K562 (cell line): ENCODE results near the gene SLC11A1. TPM values are rescaled to one million over a fixed set of nuclear protein-coding genes. Genes with fewer than 3 reads are reported as not detected.

ENCODE experiments used
- ARID2 ChIP-seq: fragments of 450-650 bp; IDR thresholded peaks from 2 replicates; pipeline ENCODE4 v1.6.1; 2017; ENCODE audit warnings: antibody characterized with exemption, mild to moderate bottlenecking
- ATF7 ChIP-seq: fragments of 450-650 bp; IDR thresholded peaks from 2 replicates; pipeline ENCODE4 v1.7.1; 2014; ENCODE audit warnings: mild to moderate bottlenecking, moderate library complexity
- BDP1 ChIP-seq: IDR thresholded peaks from 3 replicates; pipeline ENCODE4 v1.6.1; 2011; ENCODE audit not compliant: insufficient read length, insufficient read depth
- FUS ChIP-seq: fragments of 200-400 bp; formaldehyde crosslinking; optimal IDR thresholded peaks from 2 replicates; pipeline ENCODE3; 2017; ENCODE audit warnings: low read depth, low read length
- GATA2 ChIP-seq: sonication (generic); formaldehyde crosslinking; IDR thresholded peaks from 2 replicates; pipeline ENCODE4 v1.4.0; 2020; ENCODE audit warnings: mild to moderate bottlenecking, missing genetic modification reagents
- HIVEP1 ChIP-seq: fragments of 250-450 bp; sonication (Bioruptor Pico); IDR thresholded peaks from 2 replicates; pipeline ENCODE4 v1.4.0; 2020; ENCODE audit warnings: mild to moderate bottlenecking
- MBD2 ChIP-seq: sonication (generic); IDR thresholded peaks from 2 replicates; pipeline ENCODE4 v1.6.1; 2016; ENCODE audit warnings: low read depth, borderline replicate concordance
- MEIS2 ChIP-seq: fragments of 450-650 bp; IDR thresholded peaks from 2 replicates; pipeline ENCODE4 v1.6.1; 2014; ENCODE audit warnings: mild to moderate bottlenecking; ENCODE audit not compliant: partially characterized antibody
- NR3C1 ChIP-seq: sonication (generic); formaldehyde crosslinking; IDR thresholded peaks from 2 replicates; pipeline ENCODE4 v1.8.1; 2022; ENCODE audit warnings: missing genetic modification reagents
- PHF20 ChIP-seq: fragments of 450-650 bp; IDR thresholded peaks from 2 replicates; pipeline ENCODE4 v1.6.1; 2018; ENCODE audit not compliant: partially characterized antibody
- POLR2H ChIP-seq: IDR thresholded peaks from 2 replicates; pipeline ENCODE4 v1.6.1; 2016; ENCODE audit warnings: missing genetic modification characterization, low read depth, mild to moderate bottlenecking, control low read depth, missing compliant biosample characterization, moderate library complexity
- TAL1 ChIP-seq: fragments of 450-650 bp; IDR thresholded peaks from 2 replicates; pipeline ENCODE4 v1.6.1; 2016; ENCODE audit warnings: mild to moderate bottlenecking
- XRCC5 ChIP-seq: fragments of 200-400 bp; formaldehyde crosslinking; IDR thresholded peaks from 2 replicates; pipeline ENCODE4 v1.6.1; 2017; ENCODE audit warnings: low read depth, mild to moderate bottlenecking, low read length
- ZBED1 ChIP-seq: IDR thresholded peaks from 2 replicates; pipeline ENCODE4 v1.6.1; 2014
- ZNF165 ChIP-seq: fragments of 250-450 bp; sonication (Bioruptor Pico); IDR thresholded peaks from 2 replicates; pipeline ENCODE4 v1.4.0; 2020; ENCODE audit warnings: borderline replicate concordance
- ZNF174 ChIP-seq: fragments of 250-450 bp; sonication (Bioruptor Pico); IDR thresholded peaks from 2 replicates; pipeline ENCODE4 v1.4.0; 2020; ENCODE audit warnings: mild to moderate bottlenecking
- ZNF212 ChIP-seq: fragments of 450-650 bp; formaldehyde crosslinking; IDR thresholded peaks from 2 replicates; pipeline ENCODE4 v1.4.0; 2020; ENCODE audit warnings: mild to moderate bottlenecking
- ZNF24 ChIP-seq: fragments of 450-650 bp; IDR thresholded peaks from 2 replicates; pipeline ENCODE4 v1.6.1; 2016
- ZNF274 ChIP-seq: IDR thresholded peaks from 2 replicates; pipeline ENCODE4 v1.6.1; 2011; ENCODE audit warnings: low read depth, mild to moderate bottlenecking, low read length, moderate library complexity, borderline replicate concordance
- ZZZ3 ChIP-seq: fragments of 450-650 bp; IDR thresholded peaks from 2 replicates; pipeline ENCODE4 v1.6.1; 2016; ENCODE audit warnings: antibody characterized with exemption, mild to moderate bottlenecking, moderate library complexity
- polyA plus RNA-seq, 8 experiments: library from polyadenylated mRNA; depleted of rRNA in 4 of 8; stranded (reverse) in 5 of 8; unstranded in 3 of 8; fragments of >200 nt; fragmentation: Nextera tagmentation in 2 of 8; fragmentation: Illumina TruSeq in 1 of 8; extraction: Ambion mirVana in 2 of 8; extraction: Trizol in 1 of 8; gene quantifications; 2 replicates each; pipeline versions ENCODE4 v1.2.1 to v1.2.3, GENCODE V29; 2011 to 2014; ENCODE audit warnings: inconsistent platforms in 1 of 8, missing spikeins in 1 of 8
- total RNA-seq, 7 experiments: library from RNA; depleted of rRNA in 6 of 7; stranded (reverse); fragments of >200 nt in 6 of 7; fragmentation: Illumina TruSeq in 2 of 7; extraction: Trizol in 2 of 7; gene quantifications; 2 replicates each; pipeline versions ENCODE4 v1.2.1 to v1.2.3, GENCODE V29; 2011 to 2021; ENCODE audit warnings: low replicate concordance in 1 of 7
- TF ChIP-seq, protein P1 (sequence below): sonication (generic); formaldehyde crosslinking; IDR thresholded peaks from 2 replicates; pipeline ENCODE4 v1.8.0; 2022; ENCODE audit warnings: missing genetic modification reagents, mild to moderate bottlenecking, borderline replicate concordance
- TF ChIP-seq, protein P2 (sequence below): sonication (generic); formaldehyde crosslinking; IDR thresholded peaks from 2 replicates; pipeline ENCODE4 v1.8.1; 2023; ENCODE audit warnings: mild to moderate bottlenecking, missing genetic modification reagents
- TF ChIP-seq, protein P3 (sequence below): sonication (generic); formaldehyde crosslinking; IDR thresholded peaks from 2 replicates; pipeline ENCODE4 v1.8.1; 2023; ENCODE audit warnings: missing genetic modification reagents, mild to moderate bottlenecking, borderline replicate concordance
- TF ChIP-seq, protein P4 (sequence below): IDR thresholded peaks from 2 replicates; pipeline ENCODE4 v1.6.1; 2012; ENCODE audit warnings: low read depth, low read length, improper control_type of control experiment, borderline replicate concordance

SLC11A1 gene
- total and polyA plus RNA-seq, 9 of the 15 experiments (the other 6 are each of a cell fraction or from before 2014, with no cell fraction given) = 0.35 to 1.6 (median 0.65) TPM

DNA sequence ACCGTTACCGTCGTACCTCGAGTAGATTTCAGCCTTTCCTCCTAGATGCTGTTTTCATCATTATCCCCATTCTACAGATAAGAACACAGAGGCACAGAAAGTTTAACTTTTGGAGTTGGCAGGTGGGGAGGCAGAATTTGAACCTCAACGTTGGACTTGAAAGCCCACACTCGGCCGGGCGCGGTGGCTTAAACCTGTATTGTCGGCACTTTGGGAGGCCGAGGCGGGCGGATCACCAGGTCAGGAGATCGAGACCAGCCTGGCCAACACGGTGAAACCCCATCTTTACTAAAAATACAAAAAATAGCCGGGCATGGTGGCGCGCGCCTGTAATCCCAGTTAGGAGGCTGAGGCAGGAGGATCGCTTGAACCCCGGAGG lies 13.9 kb upstream of the SLC11A1 start (continued):
- TF ChIP-seq, protein P1, sequence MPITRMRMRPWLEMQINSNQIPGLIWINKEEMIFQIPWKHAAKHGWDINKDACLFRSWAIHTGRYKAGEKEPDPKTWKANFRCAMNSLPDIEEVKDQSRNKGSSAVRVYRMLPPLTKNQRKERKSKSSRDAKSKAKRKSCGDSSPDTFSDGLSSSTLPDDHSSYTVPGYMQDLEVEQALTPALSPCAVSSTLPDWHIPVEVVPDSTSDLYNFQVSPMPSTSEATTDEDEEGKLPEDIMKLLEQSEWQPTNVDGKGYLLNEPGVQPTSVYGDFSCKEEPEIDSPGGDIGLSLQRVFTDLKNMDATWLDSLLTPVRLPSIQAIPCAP (CRISPR knock-in tag) = no peak
- TF ChIP-seq HIVEP1 (CRISPR knock-in tag) (no peak), POLR2H (tag) (no peak), ARID2 (no peak), ZNF24 (no peak), XRCC5 (no peak), ZBED1 (no peak), MBD2 (no peak), BDP1 (no peak), FUS (no peak), TAL1 (no peak), ZNF274 (no peak), ATF7 (no peak; the same call in 1 of the 2 replicates), GATA2 (no peak), ZZZ3 (no peak), PHF20 (no peak), ZNF174 (CRISPR knock-in tag) (no peak), ZNF165 (CRISPR knock-in tag) (no peak), ZNF212 (CRISPR knock-in tag) (no peak), NR3C1 (CRISPR knock-in tag) (no peak), MEIS2 (no peak)
- TF ChIP-seq, protein P2, sequence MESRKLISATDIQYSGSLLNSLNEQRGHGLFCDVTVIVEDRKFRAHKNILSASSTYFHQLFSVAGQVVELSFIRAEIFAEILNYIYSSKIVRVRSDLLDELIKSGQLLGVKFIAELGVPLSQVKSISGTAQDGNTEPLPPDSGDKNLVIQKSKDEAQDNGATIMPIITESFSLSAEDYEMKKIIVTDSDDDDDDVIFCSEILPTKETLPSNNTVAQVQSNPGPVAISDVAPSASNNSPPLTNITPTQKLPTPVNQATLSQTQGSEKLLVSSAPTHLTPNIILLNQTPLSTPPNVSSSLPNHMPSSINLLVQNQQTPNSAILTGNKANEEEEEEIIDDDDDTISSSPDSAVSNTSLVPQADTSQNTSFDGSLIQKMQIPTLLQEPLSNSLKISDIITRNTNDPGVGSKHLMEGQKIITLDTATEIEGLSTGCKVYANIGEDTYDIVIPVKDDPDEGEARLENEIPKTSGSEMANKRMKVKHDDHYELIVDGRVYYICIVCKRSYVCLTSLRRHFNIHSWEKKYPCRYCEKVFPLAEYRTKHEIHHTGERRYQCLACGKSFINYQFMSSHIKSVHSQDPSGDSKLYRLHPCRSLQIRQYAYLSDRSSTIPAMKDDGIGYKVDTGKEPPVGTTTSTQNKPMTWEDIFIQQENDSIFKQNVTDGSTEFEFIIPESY (CRISPR knock-in tag) = peak; percentile 65
- TF ChIP-seq, protein P3, sequence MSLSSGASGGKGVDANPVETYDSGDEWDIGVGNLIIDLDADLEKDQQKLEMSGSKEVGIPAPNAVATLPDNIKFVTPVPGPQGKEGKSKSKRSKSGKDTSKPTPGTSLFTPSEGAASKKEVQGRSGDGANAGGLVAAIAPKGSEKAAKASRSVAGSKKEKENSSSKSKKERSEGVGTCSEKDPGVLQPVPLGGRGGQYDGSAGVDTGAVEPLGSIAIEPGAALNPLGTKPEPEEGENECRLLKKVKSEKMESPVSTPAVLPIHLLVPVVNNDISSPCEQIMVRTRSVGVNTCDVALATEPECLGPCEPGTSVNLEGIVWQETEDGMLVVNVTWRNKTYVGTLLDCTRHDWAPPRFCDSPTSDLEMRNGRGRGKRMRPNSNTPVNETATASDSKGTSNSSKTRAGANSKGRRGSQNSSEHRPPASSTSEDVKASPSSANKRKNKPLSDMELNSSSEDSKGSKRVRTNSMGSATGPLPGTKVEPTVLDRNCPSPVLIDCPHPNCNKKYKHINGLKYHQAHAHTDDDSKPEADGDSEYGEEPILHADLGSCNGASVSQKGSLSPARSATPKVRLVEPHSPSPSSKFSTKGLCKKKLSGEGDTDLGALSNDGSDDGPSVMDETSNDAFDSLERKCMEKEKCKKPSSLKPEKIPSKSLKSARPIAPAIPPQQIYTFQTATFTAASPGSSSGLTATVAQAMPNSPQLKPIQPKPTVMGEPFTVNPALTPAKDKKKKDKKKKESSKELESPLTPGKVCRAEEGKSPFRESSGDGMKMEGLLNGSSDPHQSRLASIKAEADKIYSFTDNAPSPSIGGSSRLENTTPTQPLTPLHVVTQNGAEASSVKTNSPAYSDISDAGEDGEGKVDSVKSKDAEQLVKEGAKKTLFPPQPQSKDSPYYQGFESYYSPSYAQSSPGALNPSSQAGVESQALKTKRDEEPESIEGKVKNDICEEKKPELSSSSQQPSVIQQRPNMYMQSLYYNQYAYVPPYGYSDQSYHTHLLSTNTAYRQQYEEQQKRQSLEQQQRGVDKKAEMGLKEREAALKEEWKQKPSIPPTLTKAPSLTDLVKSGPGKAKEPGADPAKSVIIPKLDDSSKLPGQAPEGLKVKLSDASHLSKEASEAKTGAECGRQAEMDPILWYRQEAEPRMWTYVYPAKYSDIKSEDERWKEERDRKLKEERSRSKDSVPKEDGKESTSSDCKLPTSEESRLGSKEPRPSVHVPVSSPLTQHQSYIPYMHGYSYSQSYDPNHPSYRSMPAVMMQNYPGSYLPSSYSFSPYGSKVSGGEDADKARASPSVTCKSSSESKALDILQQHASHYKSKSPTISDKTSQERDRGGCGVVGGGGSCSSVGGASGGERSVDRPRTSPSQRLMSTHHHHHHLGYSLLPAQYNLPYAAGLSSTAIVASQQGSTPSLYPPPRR = no peak
- TF ChIP-seq, protein P4, sequence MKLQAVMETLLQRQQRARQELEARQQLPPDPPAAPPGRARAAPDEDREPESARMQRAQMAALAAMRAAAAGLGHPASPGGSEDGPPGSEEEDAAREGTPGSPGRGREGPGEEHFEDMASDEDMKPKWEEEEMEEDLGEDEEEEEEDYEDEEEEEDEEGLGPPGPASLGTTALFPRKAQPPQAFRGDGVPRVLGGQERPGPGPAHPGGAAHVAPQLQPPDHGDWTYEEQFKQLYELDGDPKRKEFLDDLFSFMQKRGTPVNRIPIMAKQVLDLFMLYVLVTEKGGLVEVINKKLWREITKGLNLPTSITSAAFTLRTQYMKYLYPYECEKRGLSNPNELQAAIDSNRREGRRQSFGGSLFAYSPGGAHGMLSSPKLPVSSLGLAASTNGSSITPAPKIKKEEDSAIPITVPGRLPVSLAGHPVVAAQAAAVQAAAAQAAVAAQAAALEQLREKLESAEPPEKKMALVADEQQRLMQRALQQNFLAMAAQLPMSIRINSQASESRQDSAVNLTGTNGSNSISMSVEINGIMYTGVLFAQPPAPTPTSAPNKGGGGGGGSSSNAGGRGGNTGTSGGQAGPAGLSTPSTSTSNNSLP = no peak
